ENCODE data around the gene ATIC.

ATIC gene

DNA sequence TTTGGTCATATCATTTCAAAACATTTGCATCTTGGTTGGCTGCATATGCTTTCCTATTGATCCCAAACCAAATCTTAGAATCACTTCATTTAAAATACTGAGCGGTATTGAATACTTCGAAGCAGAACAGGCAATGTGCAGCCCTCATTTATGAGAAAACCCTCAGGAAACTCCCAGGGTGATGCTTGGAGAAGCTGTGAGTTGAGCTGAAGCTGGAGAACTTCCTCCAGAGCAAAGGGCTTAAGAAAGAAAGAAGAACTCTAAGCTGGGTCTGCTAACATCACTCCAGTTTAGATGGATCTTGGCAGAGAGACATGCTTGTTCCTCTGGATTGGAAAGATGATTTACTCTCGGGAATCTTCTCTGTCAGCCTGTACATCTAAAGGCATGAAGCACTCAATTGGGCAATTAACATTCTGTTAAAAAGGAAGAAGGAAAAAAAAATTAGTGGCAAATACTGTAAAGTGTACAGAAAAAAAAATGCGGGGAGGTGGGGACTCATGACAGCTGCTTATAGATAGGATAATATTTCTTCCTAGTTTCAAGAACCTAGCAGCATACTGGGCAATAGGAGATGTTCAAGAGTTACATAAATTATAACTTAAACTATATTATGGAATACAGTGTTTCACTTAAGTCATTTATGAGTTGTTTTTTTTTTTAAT lies 49.5 kb downstream of the ATIC start:
- no peak for DNase-seq (ENCODE audit: low read depth in 3 of 3)

- DNase-seq (ENCODE audit: low read depth in 3 of 3): no peak
Measured at GRCh38 chr2:215361876-215362561, 50.2 kb downstream of the ATIC start.

- DNase-seq (ENCODE audit: low read depth in 3 of 3): no peak
Measured at GRCh38 chr2:215362562-215362904, 50.7 kb downstream of the ATIC start.

- DNase-seq (ENCODE audit: low read depth in 3 of 3): no peak
Measured at GRCh38 chr2:215363039-215363438, 51.2 kb downstream of the ATIC start.

- no peak for DNase-seq (ENCODE audit: low read depth in 3 of 3)
Measured at GRCh38 chr2:215363461-215364156, 51.8 kb downstream of the ATIC start.

GRCh38 chr2:215364157-215365155 lies 52.6 kb downstream of the ATIC start:
- DNase-seq (ENCODE audit: low read depth in 3 of 3): no peak

GRCh38 chr2:215365184-215365658 lies 53.4 kb downstream of the ATIC start:
- no peak for DNase-seq (ENCODE audit: low read depth in 3 of 3)

GRCh38 chr2:215366440-215367032 lies 54.7 kb downstream of the ATIC start:
- DNase-seq (ENCODE audit: low read depth in 3 of 3): no peak

GRCh38 chr2:215367662-215368492 lies 56.0 kb downstream of the ATIC start:
- DNase-seq (ENCODE audit: low read depth in 3 of 3): no peak

GRCh38 chr2:215368493-215368809 lies 56.6 kb downstream of the ATIC start:
- no peak for DNase-seq (ENCODE audit: low read depth in 3 of 3)

DNA sequence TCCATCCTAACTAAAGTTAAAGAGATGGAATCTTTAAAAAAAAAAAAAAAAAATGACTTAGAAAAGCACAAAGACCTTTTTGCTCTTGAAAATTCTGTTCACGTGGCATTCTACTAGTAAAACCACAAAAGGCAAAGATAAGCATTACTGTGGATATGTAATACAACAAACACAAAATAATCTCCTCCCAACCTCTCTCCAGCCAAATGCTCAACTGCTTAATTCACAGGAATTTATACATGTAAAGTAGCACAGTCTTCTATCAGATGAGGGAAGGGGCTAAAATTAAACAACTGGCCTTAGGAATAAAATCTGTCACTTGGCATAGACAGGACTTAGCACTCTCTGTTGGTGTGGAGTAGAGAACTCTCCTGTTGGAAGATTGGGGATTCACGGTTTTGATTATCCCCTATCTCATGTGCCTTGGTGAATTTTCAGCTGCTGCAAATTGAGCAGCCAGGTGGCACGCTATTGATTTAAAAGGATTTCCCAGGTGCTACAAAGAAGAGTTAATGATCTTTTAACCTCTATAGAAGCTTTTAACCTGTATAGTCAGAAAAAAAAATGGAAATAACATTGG lies 57.4 kb downstream of the ATIC start:
- DNase-seq (ENCODE audit: low read depth in 3 of 3): no peak

- no peak for DNase-seq (ENCODE audit: low read depth in 3 of 3)
Measured at GRCh38 chr2:215370112-215370965, 58.5 kb downstream of the ATIC start.

DNA sequence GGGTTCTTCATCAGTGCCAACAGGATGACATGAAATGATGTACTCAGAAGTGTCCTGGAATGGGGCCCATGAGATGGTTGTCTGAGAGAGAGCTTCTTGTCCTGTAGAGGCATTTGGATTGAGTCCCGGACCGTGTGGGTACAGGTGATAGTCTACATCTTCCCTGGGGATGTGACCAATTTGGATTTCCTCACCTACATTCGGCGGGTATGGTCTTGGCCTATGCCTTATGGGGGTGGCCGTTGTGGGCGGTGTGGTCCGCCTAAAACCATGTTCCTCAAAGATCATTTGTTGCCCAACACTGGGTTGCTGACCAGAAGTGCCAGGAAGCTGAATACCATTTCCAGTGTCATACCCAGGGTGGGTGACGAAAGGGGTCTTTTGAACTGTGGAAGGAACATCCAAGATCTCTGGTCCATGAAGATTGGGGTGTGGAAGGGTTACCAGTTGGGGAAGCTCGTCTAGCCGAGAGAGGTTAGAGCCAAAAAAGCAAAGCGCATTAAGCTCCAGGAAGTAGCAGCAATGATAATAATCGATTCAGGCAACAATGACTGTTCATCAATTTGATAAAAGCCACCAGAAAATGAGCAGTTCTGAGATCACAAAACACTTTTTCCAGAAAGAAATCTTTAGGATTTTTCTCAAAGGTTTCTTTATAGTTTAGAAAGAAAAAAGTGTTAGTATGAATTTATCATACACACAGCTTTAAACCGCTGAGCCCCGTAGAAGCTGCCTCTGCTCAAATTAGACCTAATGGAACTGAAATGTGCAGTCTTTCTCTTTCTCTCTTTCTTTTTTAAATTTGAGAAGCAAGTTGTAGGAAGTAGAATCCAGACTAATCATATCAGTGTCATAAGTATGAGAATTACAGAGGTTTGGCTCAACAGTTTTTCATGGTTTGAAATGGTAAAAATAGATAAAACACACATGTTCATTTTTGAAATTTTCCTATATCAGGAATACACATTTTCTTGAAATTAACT lies 60.3 kb downstream of the ATIC start:
- DNase-seq (ENCODE audit: low read depth in 3 of 3): no peak

GRCh38 chr2:215372968-215373649 lies 61.2 kb downstream of the ATIC start:
- DNase-seq (ENCODE audit: low read depth in 3 of 3): no peak

DNA sequence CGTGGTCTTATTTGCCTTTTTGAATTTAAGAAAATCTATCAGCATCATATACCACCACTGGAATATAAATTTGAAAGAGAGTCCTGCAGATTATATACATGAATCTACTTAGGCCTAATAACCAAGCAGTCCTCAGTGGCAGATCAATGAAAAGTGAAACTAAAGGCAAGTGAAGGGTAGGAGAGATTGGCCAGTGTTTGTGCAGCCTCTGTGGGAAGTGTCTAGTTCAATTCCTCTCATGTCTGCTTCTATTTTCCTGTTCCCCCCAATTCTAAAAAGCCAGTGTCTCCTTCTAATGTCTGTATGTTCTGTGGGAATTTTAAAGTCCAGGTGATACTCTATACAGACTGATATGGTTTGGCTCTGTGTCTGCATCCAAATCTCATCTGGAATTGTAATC lies 62.1 kb downstream of the ATIC start:
- no peak for DNase-seq (ENCODE audit: low read depth in 3 of 3)

- DNase-seq (ENCODE audit: low read depth in 3 of 3): no peak
Measured at GRCh38 chr2:215374642-215375466, 63.0 kb downstream of the ATIC start.

GRCh38 chr2:215375467-215375830 lies 63.6 kb downstream of the ATIC start:
- DNase-seq (ENCODE audit: low read depth in 3 of 3): no peak

Measured in stimulated activated CD4-positive, alpha-beta T cell treated with anti-CD3 and anti-CD28 coated beads, TNF-alpha, amount 100 ng/mL, for 4 hours (primary cell).